ENCODE results near the gene SLC35F3. TPM values are rescaled to one million over a fixed set of nuclear protein-coding genes. Genes with fewer than 3 reads are reported as not detected.

Gene SLC35F3
- total RNA-seq, 2 experiments from 2014 or later = 0.86 to 1.8 TPM

- DNase-seq = peak; percentile 50
- ChIA-PET POLR2A (no interaction called here), CTCF (interaction anchor here (0.7 to 2.6 kb wide), 9 partner anchors 10 to 688 kb away, joined by 3 to 13 read pairs (median 3); no protein-coding TSS in a partner anchor)
- peaks cover 8% of the 10 kb centered on the region for H3K4me1 Mint-ChIP-seq
- no peak overlapping the region for H3K4me3 Mint-ChIP-seq
- ATAC-seq = peak; percentile 82
- intact Hi-C loops (cut with DNase I, micrococcal nuclease) = loop anchor here in 1 of 2 experiments (5.0 kb wide), 1 partner anchor 81 kb away; no protein-coding TSS in a partner anchor
- peaks cover 6% of the 10 kb centered on the region for H3K27me3 Mint-ChIP-seq
- H3K9me3 Mint-ChIP-seq (ENCODE audit: low read depth) = no peaks in the 10 kb centered on the region
- H3K36me3 Mint-ChIP-seq (ENCODE audit: low read depth) = no peaks in the 10 kb centered on the region
- no peak overlapping the region for H3K27ac Mint-ChIP-seq
Observed at GRCh38 chr1:234231061-234231892, 326.8 kb downstream of the SLC35F3 start.

DNA sequence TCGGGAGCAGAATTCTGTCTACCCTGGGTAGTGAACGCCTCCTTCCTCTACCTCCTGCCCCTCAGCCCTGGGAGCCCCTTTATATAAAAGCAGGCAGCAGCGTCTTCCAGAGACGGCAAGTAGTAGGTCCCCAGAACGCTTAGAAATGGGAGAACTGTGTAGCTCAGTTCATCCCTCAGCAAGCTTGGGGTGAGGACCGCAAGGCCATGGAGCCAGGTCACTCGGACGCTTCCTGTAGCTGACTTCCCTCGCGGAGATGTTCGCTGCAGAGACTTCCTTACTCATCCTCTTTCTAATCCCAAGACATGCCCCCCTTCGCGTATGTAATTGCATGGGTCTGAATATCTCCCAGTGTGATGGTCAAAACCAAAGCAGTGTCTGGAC is 327.4 kb downstream of the SLC35F3 start:
- H3K27me3 Mint-ChIP-seq = peaks cover 6% of the 10 kb centered on the region
- DNase-seq (no peak), ATAC-seq (no peak)
- peaks cover 8% of the 10 kb centered on the region for H3K4me1 Mint-ChIP-seq
- ChIA-PET POLR2A (interaction anchor here (0.6 kb wide), 1 partner anchor 351 kb away, joined by 3 read pairs; no protein-coding TSS in a partner anchor), CTCF (interaction anchor here (0.7 kb wide), 1 partner anchor 100 kb away, joined by 3 read pairs; no protein-coding TSS in a partner anchor)
- no peaks in the 10 kb centered on the region for H3K9me3 Mint-ChIP-seq (ENCODE audit: low read depth)
- no peaks in the 10 kb centered on the region for H3K36me3 Mint-ChIP-seq (ENCODE audit: low read depth)
- no peak overlapping the region for H3K4me3 Mint-ChIP-seq
- intact Hi-C loops (cut with DNase I, micrococcal nuclease) = loop anchor here in 1 of 2 experiments (5.0 kb wide), 1 partner anchor 80 kb away; no protein-coding TSS in a partner anchor
- H3K27ac Mint-ChIP-seq = no peak overlapping the region

DNA sequence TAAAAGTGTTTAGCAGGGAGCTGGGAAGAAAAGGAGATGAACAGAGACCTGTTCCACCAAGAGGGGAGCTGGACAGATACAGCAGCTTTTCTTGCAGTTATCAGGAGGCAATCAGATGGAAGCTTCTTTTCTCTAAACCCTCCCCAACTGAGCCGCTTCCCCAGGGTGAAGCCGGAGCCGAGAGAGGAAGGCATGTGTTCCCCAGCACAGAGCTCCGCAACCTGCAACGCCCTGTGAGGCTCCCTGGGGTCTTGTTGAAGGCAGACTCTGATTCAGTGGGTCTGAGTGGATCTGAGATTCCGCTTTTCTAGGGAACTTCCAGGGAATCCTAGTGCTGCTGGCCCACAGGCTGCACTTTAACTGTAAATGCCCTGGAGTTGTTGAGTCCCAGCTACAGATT is 329.7 kb downstream of the SLC35F3 start:
- POLR2A ChIA-PET = no interaction called here
- H3K9me3 Mint-ChIP-seq (ENCODE audit: low read depth) = no peaks in the 10 kb centered on the region
- H3K36me3 Mint-ChIP-seq (ENCODE audit: low read depth) = no peaks in the 10 kb centered on the region
- H3K4me1 Mint-ChIP-seq = peaks cover 8% of the 10 kb centered on the region
- ATAC-seq (no peak), DNase-seq (no peak)
- CTCF ChIA-PET = interaction anchor here (0.6 to 1.9 kb wide), 5 partner anchors 9 to 91 kb away, joined by 3 to 12 read pairs (median 3); no protein-coding TSS in a partner anchor
- intact Hi-C loops (cut with DNase I, micrococcal nuclease) = loop anchor here in 1 of 2 experiments (5.0 kb wide), 1 partner anchor 78 kb away; no protein-coding TSS in a partner anchor
- H3K27me3 Mint-ChIP-seq = peaks cover 2% of the 10 kb centered on the region
- no peak overlapping the region for H3K27ac Mint-ChIP-seq
- H3K4me3 Mint-ChIP-seq = no peak overlapping the region

DNA sequence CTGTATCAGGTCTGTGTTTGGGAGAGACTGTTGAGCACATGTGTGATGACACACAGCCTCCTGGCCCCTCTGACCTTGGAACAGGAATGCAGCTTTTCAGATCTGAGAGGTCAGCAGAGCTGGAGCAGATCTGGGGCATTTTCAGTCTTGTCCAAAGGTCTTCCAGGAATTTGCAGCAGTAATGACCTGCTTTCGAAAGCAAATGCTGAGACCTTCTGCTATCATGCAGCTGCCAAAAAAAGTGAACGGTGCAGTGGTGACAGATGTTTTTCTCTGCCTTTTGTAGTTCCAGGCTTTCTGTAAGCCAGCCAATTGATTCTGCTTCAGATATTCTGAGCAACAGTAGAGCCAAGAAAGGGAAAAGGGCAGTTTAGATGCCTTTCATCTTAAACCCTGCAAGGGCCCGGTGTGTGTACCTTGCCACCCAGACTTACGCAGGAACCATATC is 331.0 kb downstream of the SLC35F3 start:
- DNase-seq (no peak), ATAC-seq (no peak)
- intact Hi-C loops (cut with DNase I, micrococcal nuclease) = no loop called here
- Mint-ChIP-seq H3K36me3 (ENCODE audit: low read depth) (no peaks in the 10 kb centered on the region), H3K4me3 (no peak overlapping the region), H3K27me3 (peaks cover 8% of the 10 kb centered on the region), H3K27ac (no peak overlapping the region), H3K9me3 (ENCODE audit: low read depth) (no peaks in the 10 kb centered on the region), H3K4me1 (peaks cover 6% of the 10 kb centered on the region)
- ChIA-PET POLR2A (no interaction called here), CTCF (interaction anchor here (0.7 kb wide), 1 partner anchor 92 kb away, joined by 3 read pairs; no protein-coding TSS in a partner anchor)

- Mint-ChIP-seq H3K36me3 (ENCODE audit: low read depth) (no peaks in the 10 kb centered on the region), H3K4me3 (no peak overlapping the region), H3K9me3 (ENCODE audit: low read depth) (no peaks in the 10 kb centered on the region), H3K27ac (no peak overlapping the region), H3K4me1 (no peaks in the 10 kb centered on the region), H3K27me3 (peaks cover 6% of the 10 kb centered on the region)
- DNase-seq (no peak), ATAC-seq (no peak)
- ChIA-PET CTCF (no interaction called here), POLR2A (no interaction called here)
- intact Hi-C loops (cut with DNase I, micrococcal nuclease) = no loop called here
Observed at GRCh38 chr1:234237393-234237792, 332.9 kb downstream of the SLC35F3 start.

GRCh38 chr1:234238060-234238459 is 333.6 kb downstream of the SLC35F3 start:
- no peak for ATAC-seq
- no peak overlapping the region for H3K4me3 Mint-ChIP-seq
- ChIA-PET POLR2A (no interaction called here), CTCF (no interaction called here)
- no peaks in the 10 kb centered on the region for H3K36me3 Mint-ChIP-seq (ENCODE audit: low read depth)
- intact Hi-C loops (cut with DNase I, micrococcal nuclease) = no loop called here
- no peak overlapping the region for H3K27ac Mint-ChIP-seq
- H3K27me3 Mint-ChIP-seq = peaks cover 9% of the 10 kb centered on the region
- DNase-seq = no peak
- H3K9me3 Mint-ChIP-seq (ENCODE audit: low read depth) = no peaks in the 10 kb centered on the region
- H3K4me1 Mint-ChIP-seq = no peaks in the 10 kb centered on the region

- ChIA-PET POLR2A (no interaction called here), CTCF (no interaction called here)
- no peak for ATAC-seq
- no peaks in the 10 kb centered on the region for H3K9me3 Mint-ChIP-seq (ENCODE audit: low read depth)
- no peak overlapping the region for H3K4me3 Mint-ChIP-seq
- peaks cover 11% of the 10 kb centered on the region for H3K27me3 Mint-ChIP-seq
- peaks cover 11% of the 10 kb centered on the region for H3K4me1 Mint-ChIP-seq
- H3K27ac Mint-ChIP-seq = no peak overlapping the region
- intact Hi-C loops (cut with DNase I, micrococcal nuclease) = no loop called here
- no peak for DNase-seq
- H3K36me3 Mint-ChIP-seq (ENCODE audit: low read depth) = no peaks in the 10 kb centered on the region
Observed at GRCh38 chr1:234239515-234239914, 335.0 kb downstream of the SLC35F3 start.

DNA sequence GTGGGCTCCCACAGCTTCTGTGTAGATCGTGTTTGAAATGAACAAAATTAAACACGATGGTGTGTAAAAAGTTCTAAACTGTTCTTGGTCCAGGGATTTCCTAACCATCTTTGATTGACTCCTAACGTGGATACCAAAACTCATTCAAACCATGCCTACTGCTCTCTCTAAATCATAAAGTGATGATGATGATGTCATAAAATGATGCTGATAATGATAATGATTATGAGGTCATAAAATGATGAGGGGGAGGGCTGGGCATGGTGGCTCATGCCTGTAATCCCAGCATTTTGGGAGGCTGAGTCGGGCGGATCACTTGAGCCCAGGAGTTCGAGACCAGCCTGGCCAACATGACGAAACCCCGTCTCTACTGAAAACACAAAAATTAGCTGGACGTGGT is 335.5 kb downstream of the SLC35F3 start:
- H3K4me3 Mint-ChIP-seq = no peak overlapping the region
- intact Hi-C loops (cut with DNase I, micrococcal nuclease) = no loop called here
- no peaks in the 10 kb centered on the region for H3K9me3 Mint-ChIP-seq (ENCODE audit: low read depth)
- peaks cover 12% of the 10 kb centered on the region for H3K27me3 Mint-ChIP-seq
- DNase-seq (no peak), ATAC-seq (no peak)
- H3K36me3 Mint-ChIP-seq (ENCODE audit: low read depth) = no peaks in the 10 kb centered on the region
- CTCF ChIA-PET = interaction anchor here (0.9 to 2.7 kb wide), 3 partner anchors 10 to 125 kb away, joined by 3 to 10 read pairs (median 3); no protein-coding TSS in a partner anchor
- no peak overlapping the region for H3K27ac Mint-ChIP-seq
- H3K4me1 Mint-ChIP-seq = peaks cover 13% of the 10 kb centered on the region
- POLR2A ChIA-PET = no interaction called here

- H3K9me3 Mint-ChIP-seq (ENCODE audit: low read depth) = no peaks in the 10 kb centered on the region
- H3K27me3 Mint-ChIP-seq = peaks cover 15% of the 10 kb centered on the region
- no peak overlapping the region for H3K27ac Mint-ChIP-seq
- peaks cover 15% of the 10 kb centered on the region for H3K4me1 Mint-ChIP-seq
- ATAC-seq (no peak), DNase-seq (no peak)
- no peaks in the 10 kb centered on the region for H3K36me3 Mint-ChIP-seq (ENCODE audit: low read depth)
- ChIA-PET POLR2A (no interaction called here), CTCF (interaction anchor here (0.9 to 2.7 kb wide), 4 partner anchors 10 to 126 kb away, joined by 3 to 10 read pairs (median 3); no protein-coding TSS in a partner anchor)
- intact Hi-C loops (cut with DNase I, micrococcal nuclease) = no loop called here
- no peak overlapping the region for H3K4me3 Mint-ChIP-seq
Observed at GRCh38 chr1:234240680-234241079, 336.2 kb downstream of the SLC35F3 start.

- H3K4me3 Mint-ChIP-seq = no peak overlapping the region
- H3K27ac Mint-ChIP-seq = no peak overlapping the region
- H3K36me3 Mint-ChIP-seq (ENCODE audit: low read depth) = no peaks in the 10 kb centered on the region
- H3K4me1 Mint-ChIP-seq = peaks cover 20% of the 10 kb centered on the region
- intact Hi-C loops (cut with DNase I, micrococcal nuclease) = no loop called here
- DNase-seq (no peak), ATAC-seq (no peak)
- H3K9me3 Mint-ChIP-seq (ENCODE audit: low read depth) = no peaks in the 10 kb centered on the region
- peaks cover 15% of the 10 kb centered on the region for H3K27me3 Mint-ChIP-seq
- CTCF ChIA-PET = interaction anchor here (0.9 to 2.7 kb wide), 5 partner anchors 9 to 68 kb away, joined by 3 to 10 read pairs (median 3); no protein-coding TSS in a partner anchor
- POLR2A ChIA-PET = no interaction called here
Observed at GRCh38 chr1:234241941-234242490, 337.5 kb downstream of the SLC35F3 start.

- Mint-ChIP-seq H3K4me1 (peaks cover 20% of the 10 kb centered on the region), H3K27ac (no peak overlapping the region), H3K27me3 (peaks cover 15% of the 10 kb centered on the region), H3K9me3 (ENCODE audit: low read depth) (peaks cover 2% of the 10 kb centered on the region), H3K4me3 (no peak overlapping the region), H3K36me3 (ENCODE audit: low read depth) (no peaks in the 10 kb centered on the region)
- ATAC-seq (peak; percentile 24), DNase-seq (no peak)
- ChIA-PET CTCF (interaction anchor here (0.6 to 2.1 kb wide), 7 partner anchors 10 to 332 kb away, joined by 3 to 11 read pairs (median 3); no protein-coding TSS in a partner anchor), POLR2A (no interaction called here)
- intact Hi-C loops (cut with DNase I, micrococcal nuclease) = loop anchor here (1.0 kb wide), 1 partner anchor 28 kb away; no protein-coding TSS in a partner anchor
Observed at GRCh38 chr1:234243521-234244260, 339.2 kb downstream of the SLC35F3 start.
